Esophagus squamous epithelium (tissue), 4 donors: ENCODE results near the gene RIN2.

ENCODE experiments used
- CTCF ChIP-seq, 6 experiments: fragments of 450-650 bp in 4 of 6; fragments of 200-600 bp in 2 of 6; sonication (generic) in 2 of 6; IDR thresholded peaks; one replicate each; pipeline ENCODE4 v1.5.1; 2016 to 2019; ENCODE audit warnings: antibody characterized with exemption in 6 of 6, mild to moderate bottlenecking in 4 of 6, moderate library complexity in 4 of 6
- POLR2A ChIP-seq, 4 donors: fragments of 450-650 bp; IDR thresholded peaks; one replicate each; pipeline ENCODE4 v1.6.1; 2017; ENCODE audit warnings: antibody characterized with exemption in 4 of 4, mild to moderate bottlenecking in 4 of 4, moderate library complexity in 3 of 4

- no peak for TF ChIP-seq CTCF (IDR thresholded peaks at IDR 0.05)
- TF ChIP-seq POLR2A (IDR thresholded peaks at IDR 0.05), result no peak
Observed at GRCh38 chr20:19771031-19771430, 13.0 kb downstream of the RIN2 start.
